Activated CD8-positive, alpha-beta T cell treated with anti-CD3 and anti-CD28 coated beads for 36 hours (primary cell): ENCODE results near the gene GPT2. TPM values are rescaled to one million over a fixed set of nuclear protein-coding genes. Genes with fewer than 3 reads are reported as not detected.

Experiments
- ATAC-seq: fragments of 200-7000 bp; cut with Tn5 transposase; one replicate; pipeline ENCODE4 v1.10.0; 2021; ENCODE audit warnings: mild to moderate bottlenecking, moderate library complexity
- CTCF ChIA-PET: fragments of 350-600 bp; sonication (Branson Sonifier 250); formaldehyde crosslinking; loops from one replicate; lab custom pipeline; 2021; ENCODE audit warnings: antibody characterized with exemption; lab: Charles Lee
- POLR2A ChIA-PET: fragments of 350-600 bp; sonication (Branson Sonifier 250); formaldehyde crosslinking; loops from one replicate; lab custom pipeline; 2021; ENCODE audit warnings: antibody characterized with exemption; lab: Charles Lee
- DNase-seq: peaks from one replicate; pipeline ENCODE4 v3.0.0-alpha.2; 2020
- H3K27ac Mint-ChIP-seq: one replicate; pipeline ENCODE4 v1.8.0; 2021; ENCODE audit warnings: mild to moderate bottlenecking, mixed read lengths
- H3K27me3 Mint-ChIP-seq: one replicate; pipeline ENCODE4 v1.8.0; 2021; ENCODE audit warnings: mixed read lengths
- H3K36me3 Mint-ChIP-seq: one replicate; pipeline ENCODE4 v1.8.0; 2021; ENCODE audit warnings: low read depth, mixed read lengths
- H3K4me1 Mint-ChIP-seq: one replicate; pipeline ENCODE4 v1.8.0; 2021; ENCODE audit warnings: low read depth, mixed read lengths
- H3K4me3 Mint-ChIP-seq: one replicate; pipeline ENCODE4 v1.8.0; 2021; ENCODE audit warnings: mild to moderate bottlenecking, moderate library complexity, mixed read lengths
- H3K9me3 Mint-ChIP-seq: one replicate; pipeline ENCODE4 v1.8.0; 2021; ENCODE audit warnings: mixed read lengths
- intact Hi-C: fragments of 100-400 bp; cut with micrococcal nuclease; formaldehyde crosslinking; loops from one replicate; pipeline ENCODE4 v1.10.0; 2022
- total RNA-seq, 2 experiments: library from RNA; stranded (reverse); gene quantifications; one replicate each; pipeline ENCODE4 v1.2.3, GENCODE V29; 2021
- TF ChIP-seq, protein P1 (sequence below): fragments of 200-600 bp; IDR thresholded peaks from one replicate; pipeline ENCODE4 v1.8.0; 2022; ENCODE audit warnings: antibody characterized with exemption, mild to moderate bottlenecking

Gene GPT2, protein sequence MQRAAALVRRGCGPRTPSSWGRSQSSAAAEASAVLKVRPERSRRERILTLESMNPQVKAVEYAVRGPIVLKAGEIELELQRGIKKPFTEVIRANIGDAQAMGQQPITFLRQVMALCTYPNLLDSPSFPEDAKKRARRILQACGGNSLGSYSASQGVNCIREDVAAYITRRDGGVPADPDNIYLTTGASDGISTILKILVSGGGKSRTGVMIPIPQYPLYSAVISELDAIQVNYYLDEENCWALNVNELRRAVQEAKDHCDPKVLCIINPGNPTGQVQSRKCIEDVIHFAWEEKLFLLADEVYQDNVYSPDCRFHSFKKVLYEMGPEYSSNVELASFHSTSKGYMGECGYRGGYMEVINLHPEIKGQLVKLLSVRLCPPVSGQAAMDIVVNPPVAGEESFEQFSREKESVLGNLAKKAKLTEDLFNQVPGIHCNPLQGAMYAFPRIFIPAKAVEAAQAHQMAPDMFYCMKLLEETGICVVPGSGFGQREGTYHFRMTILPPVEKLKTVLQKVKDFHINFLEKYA
- total RNA-seq = 10 to 100 TPM; 39.3 to 50.6 TPM

DNA sequence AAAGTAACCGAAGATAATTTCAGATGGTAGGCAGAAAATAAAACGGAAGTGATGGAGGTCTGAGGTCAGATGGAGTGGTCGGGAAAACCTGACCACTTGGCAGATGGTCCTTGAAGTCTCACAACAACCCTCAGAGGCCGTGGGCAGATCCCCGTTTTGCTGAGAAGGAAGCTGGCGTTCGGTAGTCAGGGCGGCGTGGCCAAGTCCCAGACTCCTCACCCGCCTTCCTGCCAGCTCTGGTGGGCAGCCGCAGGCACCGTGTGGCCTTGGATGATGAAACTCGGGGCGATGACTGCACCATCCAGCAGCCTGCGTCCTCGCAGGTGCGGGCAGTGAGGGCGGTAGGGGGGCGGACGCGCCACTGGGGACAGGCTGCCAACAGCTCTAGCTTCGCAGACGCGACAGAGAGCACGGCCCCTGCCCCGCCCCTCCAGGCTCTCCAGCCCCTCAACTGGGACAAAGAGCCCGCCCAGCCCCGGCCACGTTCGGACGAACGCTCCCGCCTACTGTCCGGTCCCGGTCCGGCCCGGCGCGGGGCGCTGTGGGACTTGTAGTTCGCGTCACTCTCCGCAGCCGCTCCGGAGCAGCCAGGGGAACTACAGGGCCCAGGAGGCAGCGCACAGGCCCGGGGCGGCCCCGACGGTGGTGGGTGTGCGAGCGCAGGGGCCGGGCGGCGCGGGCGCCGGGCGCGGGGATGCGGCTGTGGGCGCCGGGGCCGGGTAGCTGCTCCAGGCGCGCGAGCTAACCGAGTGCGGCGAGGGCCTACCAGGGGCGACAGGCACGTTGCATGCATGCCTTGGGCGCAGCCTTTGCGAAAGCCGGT lies at the start of gene GPT2:
GPT2 (plus strand) TSS at position 673 of the 823 bp plus-strand sequence. CDS start 354 bp downstream, outside the sequence.
- ChIA-PET POLR2A (interaction anchor here (0.9 to 1.8 kb wide), 4 partner anchors 9 to 89 kb away, joined by 3 to 7 read pairs (median 4); partner anchors contain the start of gene DNAJA2), CTCF (interaction anchor here (0.8 to 3.3 kb wide), 8 partner anchors 18 to 210 kb away, joined by 3 to 13 read pairs (median 4); no protein-coding TSS in a partner anchor)
- ATAC-seq = peak; percentile 95
- H3K9me3 Mint-ChIP-seq = no peaks in the 10 kb centered on the region
- H3K4me3 Mint-ChIP-seq = peak within 1 kb of the TSS; percentile 80
- intact Hi-C loops = no loop called here
- peaks cover 22% of the 10 kb centered on the region for H3K27me3 Mint-ChIP-seq
- DNase-seq = peak; percentile 91
- H3K4me1 Mint-ChIP-seq = peaks cover 16% of the 10 kb centered on the region
- TF ChIP-seq, protein P1, sequence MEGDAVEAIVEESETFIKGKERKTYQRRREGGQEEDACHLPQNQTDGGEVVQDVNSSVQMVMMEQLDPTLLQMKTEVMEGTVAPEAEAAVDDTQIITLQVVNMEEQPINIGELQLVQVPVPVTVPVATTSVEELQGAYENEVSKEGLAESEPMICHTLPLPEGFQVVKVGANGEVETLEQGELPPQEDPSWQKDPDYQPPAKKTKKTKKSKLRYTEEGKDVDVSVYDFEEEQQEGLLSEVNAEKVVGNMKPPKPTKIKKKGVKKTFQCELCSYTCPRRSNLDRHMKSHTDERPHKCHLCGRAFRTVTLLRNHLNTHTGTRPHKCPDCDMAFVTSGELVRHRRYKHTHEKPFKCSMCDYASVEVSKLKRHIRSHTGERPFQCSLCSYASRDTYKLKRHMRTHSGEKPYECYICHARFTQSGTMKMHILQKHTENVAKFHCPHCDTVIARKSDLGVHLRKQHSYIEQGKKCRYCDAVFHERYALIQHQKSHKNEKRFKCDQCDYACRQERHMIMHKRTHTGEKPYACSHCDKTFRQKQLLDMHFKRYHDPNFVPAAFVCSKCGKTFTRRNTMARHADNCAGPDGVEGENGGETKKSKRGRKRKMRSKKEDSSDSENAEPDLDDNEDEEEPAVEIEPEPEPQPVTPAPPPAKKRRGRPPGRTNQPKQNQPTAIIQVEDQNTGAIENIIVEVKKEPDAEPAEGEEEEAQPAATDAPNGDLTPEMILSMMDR = no peak
- peak within 1 kb of the TSS; percentile 93 for H3K27ac Mint-ChIP-seq
- H3K36me3 Mint-ChIP-seq = peaks cover 20% of the 10 kb centered on the region

DNA sequence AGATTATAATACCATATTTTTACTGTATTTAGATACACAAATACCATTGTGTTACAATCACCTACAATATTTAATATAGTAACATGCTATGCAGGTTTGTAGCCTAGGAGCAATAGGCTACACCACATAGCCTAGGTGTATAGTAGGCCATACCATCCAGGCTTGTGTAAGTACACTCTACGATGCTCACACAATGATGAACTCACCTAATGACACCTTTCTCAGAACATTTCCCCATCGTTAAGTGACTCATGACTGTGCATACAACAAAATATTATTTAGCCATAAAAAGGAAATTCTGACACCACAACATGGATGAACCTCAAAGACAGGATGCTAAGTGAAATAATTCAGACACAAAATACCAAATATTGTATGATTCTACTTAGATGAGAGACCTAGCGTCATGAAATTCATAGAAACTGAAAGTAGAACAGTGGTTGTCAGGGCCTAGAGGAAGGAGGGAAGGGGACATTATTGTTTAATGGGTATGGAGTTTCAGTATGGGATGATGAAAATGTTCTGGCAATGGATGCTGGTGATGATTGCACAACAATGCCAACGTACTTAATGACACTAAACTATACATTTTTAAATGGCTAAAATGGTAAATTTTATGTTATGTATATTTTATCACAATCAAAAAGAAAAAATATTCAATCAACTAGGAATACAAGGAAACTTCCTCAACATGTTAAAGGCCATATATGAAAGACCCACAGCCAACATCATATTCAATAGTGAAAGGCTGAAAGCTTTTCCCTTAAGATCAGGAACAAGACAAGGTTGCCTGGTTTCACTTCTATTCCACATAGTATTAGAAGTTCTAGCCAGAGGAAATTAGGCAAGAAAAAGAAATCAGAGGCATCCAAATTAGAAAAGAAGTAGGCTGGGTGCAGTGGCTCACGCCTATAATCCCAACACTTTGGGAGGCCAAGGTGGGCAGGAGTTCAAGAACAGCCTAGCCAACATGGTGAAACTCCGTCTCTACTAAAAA lies 47.3 kb upstream of the GPT2 start:
- peak; percentile 53 for ATAC-seq
- DNase-seq = no peak
- Mint-ChIP-seq H3K27ac (no peak overlapping the region), H3K36me3 (no peaks in the 10 kb centered on the region), H3K27me3 (no peaks in the 10 kb centered on the region), H3K4me1 (no peaks in the 10 kb centered on the region), H3K4me3 (no peak overlapping the region), H3K9me3 (no peaks in the 10 kb centered on the region)
- POLR2A ChIA-PET = no interaction called here
- intact Hi-C loops = no loop called here
- TF ChIP-seq, protein P1 = no peak
- CTCF ChIA-PET = no interaction called here

DNA sequence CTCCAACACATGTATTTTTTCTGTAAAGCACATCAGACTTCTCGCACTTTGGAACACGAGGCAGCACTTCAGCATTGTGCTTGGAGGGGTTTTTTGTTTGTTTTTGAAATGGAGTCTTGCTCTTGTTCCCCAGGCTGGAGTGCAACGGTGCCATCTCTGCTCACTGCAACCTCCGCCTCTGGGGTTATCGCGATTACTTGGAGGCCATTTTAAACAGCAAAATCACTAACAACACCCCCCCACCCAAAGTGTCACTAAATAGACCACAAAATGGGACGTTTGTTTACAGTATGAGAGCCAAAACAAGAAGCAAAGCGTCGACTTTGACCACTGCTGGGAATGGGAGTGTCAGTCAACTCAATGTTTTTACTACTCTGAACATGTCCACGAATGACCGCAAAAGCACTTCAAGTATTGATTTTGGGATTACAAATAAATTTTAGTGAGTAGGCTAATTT lies 44.1 kb upstream of the GPT2 start:
- no peak overlapping the region for H3K27ac Mint-ChIP-seq
- peaks cover 2% of the 10 kb centered on the region for H3K36me3 Mint-ChIP-seq
- H3K4me3 Mint-ChIP-seq = no peak overlapping the region
- H3K9me3 Mint-ChIP-seq = no peaks in the 10 kb centered on the region
- TF ChIP-seq, protein P1 = no peak
- ATAC-seq (no peak), DNase-seq (no peak)
- CTCF ChIA-PET = interaction anchor here (2.0 kb wide), 1 partner anchor 14 kb away, joined by 8 read pairs; no protein-coding TSS in a partner anchor
- POLR2A ChIA-PET = no interaction called here
- intact Hi-C loops = no loop called here
- H3K4me1 Mint-ChIP-seq = no peaks in the 10 kb centered on the region
- peaks cover 3% of the 10 kb centered on the region for H3K27me3 Mint-ChIP-seq

DNA sequence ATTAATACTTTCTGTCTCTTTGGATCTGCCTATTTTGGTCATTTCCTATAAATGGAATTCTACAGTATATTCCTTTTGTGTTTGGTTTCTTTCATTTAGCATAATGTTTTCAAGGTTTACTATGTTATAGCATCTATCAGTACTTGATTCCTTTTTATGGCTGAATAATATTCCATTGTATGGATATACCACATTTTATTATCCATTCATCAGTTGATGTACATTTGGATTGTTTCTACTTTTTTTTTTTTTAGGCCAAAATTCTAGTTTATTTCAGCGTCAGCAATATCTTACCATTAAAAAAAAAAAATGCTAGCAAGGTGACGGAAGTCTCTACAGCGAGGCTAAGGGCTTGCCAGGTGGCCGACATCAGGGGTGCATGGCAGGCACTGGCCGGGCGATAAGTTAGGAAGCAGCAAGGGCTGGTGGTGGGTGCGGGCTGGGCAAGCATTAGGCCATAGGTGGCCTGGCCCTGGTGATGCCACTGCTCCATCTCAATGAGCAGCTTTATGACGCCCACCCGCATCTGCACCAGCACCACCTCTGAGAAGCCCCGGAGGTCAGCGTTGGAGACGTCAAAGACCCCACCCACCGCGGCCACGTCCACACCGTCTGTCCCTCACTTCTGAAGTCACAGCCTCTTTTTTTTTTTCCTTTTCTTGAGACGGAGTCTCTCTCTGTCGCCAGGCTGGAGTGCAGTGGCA lies 41.8 kb upstream of the GPT2 start:
- H3K36me3 Mint-ChIP-seq = peaks cover 2% of the 10 kb centered on the region
- H3K27ac Mint-ChIP-seq = no peak overlapping the region

More for the DNA sequence above, 41.8 kb upstream of the GPT2 start:
- no peaks in the 10 kb centered on the region for H3K4me1 Mint-ChIP-seq
- DNase-seq (no peak), ATAC-seq (no peak)
- POLR2A ChIA-PET = no interaction called here
- peaks cover 6% of the 10 kb centered on the region for H3K27me3 Mint-ChIP-seq
- H3K9me3 Mint-ChIP-seq = no peaks in the 10 kb centered on the region
- CTCF ChIA-PET = no interaction called here
- TF ChIP-seq, protein P1 = no peak
- intact Hi-C loops = no loop called here
- H3K4me3 Mint-ChIP-seq = no peak overlapping the region
